ES-I3 (cell line): ENCODE results near the gene ACER3.

ENCODE experiments used
- H3K36me3 ChIP-seq: 2 replicates; pipeline ENCODE4 v1.6.1; 2013; ENCODE audit warnings: mild to moderate bottlenecking, low read length, control low read depth, moderate library complexity; ENCODE audit not compliant: insufficient read depth
- H3K4me1 ChIP-seq: 2 replicates; pipeline ENCODE4 v1.6.1; 2013; ENCODE audit warnings: mild to moderate bottlenecking, control low read depth, low read length; ENCODE audit not compliant: insufficient read depth
- H3K9ac ChIP-seq: 2 replicates; pipeline ENCODE4 v1.6.1; 2013; ENCODE audit warnings: low read depth, mild to moderate bottlenecking, low read length, moderate library complexity
- H3K9me3 ChIP-seq: 2 replicates; pipeline ENCODE4 v1.6.1; 2013; ENCODE audit warnings: mild to moderate bottlenecking, low read length, moderate library complexity; ENCODE audit not compliant: control insufficient read depth, insufficient read depth

The ACER3 gene

DNA sequence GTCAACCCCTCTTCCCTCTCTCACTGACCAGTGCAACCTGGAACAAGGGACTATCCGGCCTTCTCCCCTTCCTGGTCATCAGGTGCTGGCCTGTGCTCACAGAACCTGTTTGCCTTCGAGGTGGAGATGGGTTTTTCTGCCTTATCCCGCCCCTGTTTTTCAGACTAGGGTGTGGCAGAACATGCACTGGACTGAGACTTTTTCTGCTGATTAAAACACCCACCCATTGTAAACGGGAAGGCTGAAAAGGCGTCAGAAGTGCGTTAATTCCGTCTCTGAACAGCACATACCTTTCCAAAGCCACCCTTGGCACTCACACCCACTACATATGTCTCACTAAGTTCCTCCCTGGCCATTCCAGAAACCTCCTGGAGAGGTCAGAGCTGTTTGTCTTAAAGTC lies 169.1 kb downstream of the ACER3 start:
- Histone ChIP-seq H3K9me3 (no peaks in the 10 kb centered on the region), H3K4me1 (peaks cover 6% of the 10 kb centered on the region; the same call in 1 of the 2 replicates), H3K36me3 (no peaks in the 10 kb centered on the region), H3K9ac (no peak overlapping the region)

DNA sequence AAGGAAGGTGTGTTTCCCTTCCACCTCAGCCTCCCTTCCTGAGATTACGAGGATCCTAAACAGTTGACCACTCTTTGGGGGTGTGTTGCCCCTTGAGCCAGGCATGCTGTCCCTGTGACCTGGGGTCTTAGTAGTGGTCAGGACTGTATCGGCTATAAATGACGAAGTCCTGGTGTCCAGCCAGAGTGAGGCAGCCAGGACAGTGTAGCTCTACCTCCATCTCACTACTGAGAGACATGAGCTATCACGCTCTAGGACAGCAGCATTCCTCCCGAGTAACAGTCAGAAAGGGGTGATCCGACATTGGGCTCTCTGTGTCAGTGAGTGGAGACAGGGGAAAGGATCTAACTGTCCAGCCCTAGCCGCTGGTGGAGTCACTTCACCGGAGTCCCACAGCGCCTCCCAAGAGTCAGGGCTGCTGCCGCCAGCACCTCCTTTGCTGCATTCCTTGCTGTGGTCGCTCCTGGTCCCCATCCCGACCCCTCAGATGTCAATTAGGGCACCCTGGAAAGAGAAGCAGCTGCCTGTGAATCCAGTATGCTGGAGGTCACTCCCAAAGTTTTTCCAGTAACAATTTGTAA lies 170.2 kb downstream of the ACER3 start:
- no peaks in the 10 kb centered on the region for H3K9me3 ChIP-seq
- H3K36me3 ChIP-seq, result no peaks in the 10 kb centered on the region
- H3K4me1 ChIP-seq, result peaks cover 6% of the 10 kb centered on the region; the same call in 1 of the 2 replicates
- H3K9ac ChIP-seq, result no peak overlapping the region

DNA sequence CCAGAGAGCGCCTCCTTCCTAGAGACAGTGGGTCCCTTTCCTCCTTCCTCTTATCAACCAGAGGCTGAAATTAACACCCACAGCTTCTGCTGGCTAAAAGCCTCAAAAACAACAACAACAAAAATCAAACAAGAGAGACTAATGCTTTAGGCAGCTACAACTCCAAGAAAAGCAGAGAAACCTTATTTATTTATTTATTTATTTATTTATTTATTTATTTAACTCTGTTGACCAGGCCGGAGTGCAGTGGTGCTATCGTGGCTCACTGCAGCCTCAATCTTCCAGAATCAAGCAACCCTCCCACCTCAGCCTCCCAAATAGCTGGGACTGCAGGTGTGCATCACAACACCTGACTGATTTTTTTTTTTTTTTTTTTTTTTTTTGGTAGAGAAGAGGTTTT lies 170.9 kb downstream of the ACER3 start:
- Histone ChIP-seq H3K36me3 (no peaks in the 10 kb centered on the region), H3K4me1 (peaks cover 6% of the 10 kb centered on the region; the same call in 1 of the 2 replicates), H3K9ac (no peak overlapping the region), H3K9me3 (no peaks in the 10 kb centered on the region)

DNA sequence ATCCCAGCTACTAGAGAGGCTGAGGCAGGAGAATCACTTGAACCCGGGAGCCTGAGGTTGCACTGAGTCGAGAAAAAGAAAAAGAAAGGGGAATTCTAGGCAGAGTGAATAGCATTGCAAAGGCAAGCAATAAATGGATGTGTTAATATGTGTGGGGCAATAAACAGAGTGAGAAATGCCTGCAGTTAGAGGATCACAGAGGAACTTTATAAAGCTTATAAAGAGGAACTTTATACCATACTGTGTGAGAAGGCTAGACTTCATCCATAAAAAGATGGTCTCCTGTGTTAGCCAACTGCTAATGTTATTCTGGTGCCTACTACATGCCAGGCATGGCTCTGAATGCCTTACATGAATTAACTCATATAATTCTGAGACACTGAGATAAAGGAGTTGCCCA lies 174.3 kb downstream of the ACER3 start:
- Histone ChIP-seq H3K4me1 (peaks cover 6% of the 10 kb centered on the region; the same call in 1 of the 2 replicates), H3K9me3 (no peaks in the 10 kb centered on the region), H3K36me3 (no peaks in the 10 kb centered on the region), H3K9ac (no peak overlapping the region)

DNA sequence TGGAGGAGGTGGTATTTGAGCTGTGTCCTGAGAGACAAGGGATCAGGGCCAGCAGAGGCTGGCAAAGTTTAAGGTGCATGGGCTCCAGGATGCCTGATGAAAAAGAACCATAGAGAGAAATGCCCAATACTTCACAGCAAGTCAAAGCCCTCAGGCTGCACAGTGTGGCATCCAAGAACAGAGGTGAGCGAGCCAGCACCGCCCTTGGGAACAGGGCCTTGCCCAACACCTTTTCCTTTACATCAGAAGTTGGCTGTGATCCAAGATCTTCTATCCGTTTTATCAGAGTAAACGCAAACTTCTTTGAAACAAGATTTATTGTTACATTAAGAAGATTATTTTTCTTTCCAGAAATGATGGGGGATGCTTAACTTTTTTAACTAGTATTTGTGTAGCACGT lies 174.9 kb downstream of the ACER3 start:
- Histone ChIP-seq H3K9ac (no peak overlapping the region), H3K36me3 (no peaks in the 10 kb centered on the region), H3K9me3 (no peaks in the 10 kb centered on the region), H3K4me1 (peaks cover 6% of the 10 kb centered on the region; the same call in 1 of the 2 replicates)

DNA sequence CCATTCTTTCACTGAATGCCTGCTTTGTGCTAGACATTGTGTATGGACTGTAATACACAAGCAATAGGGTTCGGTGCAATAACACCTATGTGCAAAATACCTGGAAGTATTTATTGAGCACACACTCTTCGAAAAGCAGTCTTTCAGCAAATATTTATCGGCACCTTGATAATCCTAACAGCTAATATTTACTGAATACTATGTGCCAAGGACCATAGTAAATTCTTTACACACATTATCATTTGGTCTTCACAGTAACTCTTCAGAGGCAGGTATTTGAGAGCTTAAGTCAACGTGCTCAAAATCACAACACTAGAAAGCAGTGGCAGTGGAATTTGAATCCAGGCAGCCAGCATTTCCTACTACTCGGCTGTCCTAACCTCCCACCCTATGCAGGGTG lies 175.7 kb downstream of the ACER3 start:
- no peaks in the 10 kb centered on the region for H3K36me3 ChIP-seq
- peaks cover 6% of the 10 kb centered on the region; the same call in 1 of the 2 replicates for H3K4me1 ChIP-seq
- H3K9ac ChIP-seq, result no peak overlapping the region
- no peaks in the 10 kb centered on the region for H3K9me3 ChIP-seq

DNA sequence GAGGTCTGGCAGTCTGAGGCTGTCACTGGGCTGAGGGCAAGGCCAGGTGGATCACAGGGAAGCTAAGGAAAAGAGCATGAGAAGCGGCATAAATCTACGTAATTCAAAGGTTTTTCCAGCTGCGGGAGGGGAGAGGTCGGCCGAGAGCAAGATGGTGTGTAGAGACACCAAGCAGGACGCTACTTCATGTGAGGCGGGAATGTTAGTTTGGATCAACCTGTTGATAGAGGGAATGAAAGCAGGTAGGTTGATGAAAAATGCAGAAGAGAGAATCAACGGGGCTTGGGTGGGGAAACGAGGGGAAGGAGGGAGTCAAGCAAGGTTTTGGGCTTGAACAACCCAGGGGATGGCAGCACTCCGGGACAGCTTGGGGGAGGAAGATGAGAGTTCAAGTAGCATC lies 176.3 kb downstream of the ACER3 start:
- Histone ChIP-seq H3K36me3 (no peaks in the 10 kb centered on the region), H3K9me3 (no peaks in the 10 kb centered on the region), H3K4me1 (peaks cover 6% of the 10 kb centered on the region; the same call in 1 of the 2 replicates), H3K9ac (no peak overlapping the region)

DNA sequence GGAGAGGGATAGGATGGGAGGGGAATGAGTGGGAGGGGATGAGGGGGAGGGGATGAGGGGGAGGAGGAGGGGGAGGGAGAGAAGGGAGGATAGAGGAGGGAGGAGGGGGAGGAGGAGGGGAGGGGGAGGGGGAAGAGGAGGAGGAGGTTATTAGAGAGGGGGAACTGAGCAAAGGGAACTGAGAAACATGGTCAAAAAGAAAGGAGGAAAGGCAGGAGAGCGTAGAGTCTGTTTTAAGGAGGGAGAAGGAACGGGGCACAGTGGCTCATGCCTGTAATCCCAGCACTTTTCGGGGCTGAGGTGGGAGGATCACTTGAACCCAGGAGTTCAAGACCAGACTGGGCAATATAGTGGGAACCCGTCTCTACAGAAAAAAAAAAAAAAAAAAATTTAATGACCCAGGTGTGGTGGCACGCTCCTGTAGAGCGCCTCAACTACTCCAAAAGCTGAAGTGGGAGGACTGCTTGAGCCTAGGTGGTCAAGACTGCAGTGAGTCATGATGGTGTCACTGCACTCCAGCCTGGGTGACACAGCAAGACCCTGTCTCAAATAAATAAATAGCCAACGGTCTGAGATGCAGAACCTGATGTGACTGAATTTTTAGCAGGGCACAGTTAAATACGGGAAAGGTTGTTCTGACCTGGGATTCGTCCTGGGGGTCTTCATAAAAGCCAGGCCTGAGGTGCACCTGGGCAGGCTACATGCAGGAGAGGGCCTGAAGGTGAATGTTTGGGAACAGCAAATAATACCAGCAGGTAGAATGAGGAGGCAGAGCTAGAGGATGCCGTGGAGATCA lies 177.5 kb downstream of the ACER3 start:
- Histone ChIP-seq H3K9me3 (no peaks in the 10 kb centered on the region), H3K36me3 (no peaks in the 10 kb centered on the region), H3K4me1 (peaks cover 6% of the 10 kb centered on the region; the same call in 1 of the 2 replicates), H3K9ac (no peak overlapping the region)

DNA sequence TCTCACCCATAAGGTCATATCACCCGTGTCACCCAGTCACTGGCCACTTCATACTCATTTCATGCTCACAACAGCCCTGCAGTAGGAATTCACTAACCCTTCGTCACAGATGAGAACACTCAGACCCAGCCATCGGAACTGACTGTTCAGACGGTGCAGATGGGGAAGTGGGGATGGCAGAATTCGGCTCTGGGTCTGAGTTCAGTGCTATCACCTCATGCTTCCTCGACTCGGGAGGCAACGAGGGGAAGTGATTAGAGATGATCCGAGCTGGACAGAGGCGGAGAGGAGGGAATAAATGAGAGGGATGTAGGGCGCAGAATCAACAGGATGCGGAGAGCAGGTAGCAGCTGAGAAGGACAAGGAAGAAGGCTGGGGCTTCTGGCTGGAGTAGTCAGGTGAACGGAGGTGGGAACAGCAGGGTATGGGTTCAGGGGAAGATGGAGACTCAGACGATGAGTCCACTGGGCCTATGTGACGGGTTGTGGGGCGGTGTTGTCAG lies 178.2 kb downstream of the ACER3 start:
- Histone ChIP-seq H3K36me3 (no peaks in the 10 kb centered on the region), H3K9ac (no peak overlapping the region), H3K4me1 (peaks cover 6% of the 10 kb centered on the region; the same call in 1 of the 2 replicates), H3K9me3 (no peaks in the 10 kb centered on the region)

DNA sequence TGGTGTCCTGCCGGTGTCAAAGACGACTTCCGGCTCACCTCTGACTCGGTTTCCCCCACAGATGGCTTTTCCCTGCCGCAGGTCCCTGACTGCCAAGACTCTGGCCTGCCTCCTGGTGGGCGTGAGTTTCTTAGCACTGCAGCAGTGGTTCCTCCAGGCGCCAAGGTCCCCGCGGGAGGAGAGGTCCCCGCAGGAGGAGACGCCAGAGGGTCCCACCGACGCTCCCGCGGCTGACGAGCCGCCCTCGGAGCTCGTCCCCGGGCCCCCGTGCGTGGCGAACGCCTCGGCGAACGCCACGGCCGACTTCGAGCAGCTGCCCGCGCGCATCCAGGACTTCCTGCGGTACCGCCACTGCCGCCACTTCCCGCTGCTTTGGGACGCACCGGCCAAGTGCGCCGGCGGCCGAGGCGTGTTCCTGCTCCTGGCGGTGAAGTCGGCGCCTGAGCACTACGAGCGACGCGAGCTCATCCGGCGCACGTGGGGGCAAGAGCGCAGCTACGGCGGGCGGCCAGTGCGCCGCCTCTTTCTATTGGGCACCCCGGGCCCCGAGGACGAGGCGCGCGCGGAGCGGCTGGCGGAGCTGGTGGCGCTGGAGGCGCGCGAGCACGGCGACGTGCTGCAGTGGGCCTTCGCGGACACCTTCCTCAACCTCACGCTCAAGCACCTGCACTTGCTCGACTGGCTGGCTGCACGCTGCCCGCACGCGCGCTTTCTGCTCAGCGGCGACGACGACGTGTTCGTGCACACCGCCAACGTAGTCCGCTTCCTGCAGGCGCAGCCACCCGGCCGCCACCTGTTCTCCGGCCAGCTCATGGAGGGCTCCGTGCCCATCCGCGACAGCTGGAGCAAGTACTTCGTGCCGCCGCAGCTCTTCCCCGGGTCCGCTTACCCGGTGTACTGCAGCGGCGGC lies 179.0 kb downstream of the ACER3 start:
- H3K9ac ChIP-seq, result no peak overlapping the region; the same call in 1 of the 2 replicates
- H3K36me3 ChIP-seq, result no peaks in the 10 kb centered on the region
- no peaks in the 10 kb centered on the region for H3K4me1 ChIP-seq
- H3K9me3 ChIP-seq, result no peaks in the 10 kb centered on the region

DNA sequence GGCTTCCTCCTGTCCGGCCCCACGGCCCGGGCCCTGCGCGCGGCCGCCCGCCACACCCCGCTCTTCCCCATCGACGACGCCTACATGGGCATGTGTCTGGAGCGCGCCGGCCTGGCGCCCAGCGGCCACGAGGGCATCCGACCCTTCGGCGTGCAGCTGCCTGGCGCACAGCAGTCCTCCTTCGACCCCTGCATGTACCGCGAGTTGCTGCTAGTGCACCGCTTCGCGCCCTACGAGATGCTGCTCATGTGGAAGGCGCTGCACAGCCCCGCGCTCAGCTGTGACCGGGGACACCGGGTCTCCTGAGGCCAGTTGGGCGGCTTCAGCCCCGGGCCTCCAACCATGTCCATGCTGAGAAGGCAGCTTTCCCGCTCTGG lies 179.7 kb downstream of the ACER3 start:
- Histone ChIP-seq H3K9me3 (no peaks in the 10 kb centered on the region), H3K4me1 (no peaks in the 10 kb centered on the region), H3K36me3 (no peaks in the 10 kb centered on the region), H3K9ac (no peak overlapping the region)

DNA sequence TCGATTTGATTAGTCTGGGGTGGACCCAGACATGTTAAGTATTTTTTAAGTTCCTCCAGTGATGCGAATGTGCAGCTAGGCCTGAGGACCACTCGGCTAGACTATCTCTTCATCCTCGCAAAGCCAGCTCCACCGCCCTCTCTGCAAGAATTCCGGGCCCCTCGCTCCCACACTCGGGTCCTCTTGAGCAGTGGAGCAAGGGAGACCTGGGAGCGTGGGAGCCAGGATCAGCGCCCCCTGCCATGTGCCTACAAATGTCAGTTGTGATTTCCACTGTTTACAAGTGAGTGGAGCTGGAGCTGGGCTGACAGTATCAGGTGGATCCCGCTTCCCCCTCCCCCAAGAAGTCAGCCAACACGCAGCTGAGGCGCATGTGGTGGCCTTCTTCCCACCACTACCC lies 180.2 kb downstream of the ACER3 start:
- Histone ChIP-seq H3K9ac (no peak overlapping the region), H3K36me3 (no peaks in the 10 kb centered on the region), H3K4me1 (no peaks in the 10 kb centered on the region; the same call in 1 of the 2 replicates), H3K9me3 (no peaks in the 10 kb centered on the region)

DNA sequence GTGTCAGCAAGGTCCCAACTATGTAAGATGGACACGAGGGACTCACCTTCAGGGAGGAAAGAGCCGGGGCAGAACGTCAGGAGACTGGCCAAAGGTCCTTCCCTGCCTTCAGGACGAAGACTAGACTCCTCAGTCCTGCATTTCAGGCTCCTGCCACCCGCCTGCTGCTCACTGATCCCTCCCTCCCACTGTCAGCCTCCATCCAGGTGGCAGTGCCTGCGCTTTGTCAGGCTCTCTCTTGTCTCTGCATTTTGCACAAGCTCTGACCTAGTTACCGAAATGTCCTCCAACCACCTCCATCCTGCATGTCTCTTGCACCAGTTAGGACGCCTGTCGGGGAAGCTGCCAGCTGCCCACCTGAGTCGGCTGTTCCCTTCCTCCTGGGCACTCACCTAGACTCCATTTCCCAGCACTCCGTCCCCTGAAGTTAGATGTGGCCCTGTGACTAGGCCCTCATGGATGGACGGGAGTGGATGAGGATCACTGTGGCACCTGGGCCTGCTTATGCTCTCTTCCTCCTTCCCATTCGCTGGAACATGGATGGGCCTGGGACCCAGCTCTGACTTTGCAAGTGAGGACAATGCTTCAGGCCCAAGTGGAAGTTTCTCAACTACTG lies 181.5 kb downstream of the ACER3 start:
- Histone ChIP-seq H3K9ac (no peak overlapping the region), H3K4me1 (no peaks in the 10 kb centered on the region; the same call in 1 of the 2 replicates), H3K36me3 (no peaks in the 10 kb centered on the region), H3K9me3 (no peaks in the 10 kb centered on the region)

DNA sequence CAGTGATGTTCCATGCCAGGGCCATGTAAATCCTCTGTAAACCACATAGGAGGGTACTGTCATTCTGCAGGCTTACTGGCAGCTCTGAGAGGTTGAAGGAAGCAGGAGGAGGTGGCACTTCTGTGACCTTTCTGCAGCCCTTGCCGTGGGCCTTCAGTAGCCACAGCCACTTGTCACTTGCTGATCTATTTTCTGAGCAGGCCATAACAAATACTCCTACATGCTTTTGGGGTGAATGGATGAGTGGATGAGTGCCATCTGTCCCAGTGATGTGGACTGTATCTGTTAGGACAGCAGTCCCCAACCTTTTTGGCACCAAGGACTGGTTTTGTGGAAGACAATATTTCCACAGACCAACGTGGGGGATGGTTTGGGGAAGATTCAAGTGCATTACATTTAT lies 183.6 kb downstream of the ACER3 start:
- Histone ChIP-seq H3K36me3 (no peaks in the 10 kb centered on the region), H3K4me1 (no peaks in the 10 kb centered on the region; the same call in 1 of the 2 replicates)

More for the DNA sequence above, 183.6 kb downstream of the ACER3 start:
- Histone ChIP-seq H3K9ac (no peak overlapping the region), H3K9me3 (no peaks in the 10 kb centered on the region)
